Esophagus squamous epithelium (tissue), 4 donors: ENCODE data around the gene RUFY4.

Source experiments
- CTCF ChIP-seq, 6 experiments: fragments of 450-650 bp in 4 of 6; fragments of 200-600 bp in 2 of 6; sonication (generic) in 2 of 6; IDR thresholded peaks; one replicate each; pipeline ENCODE4 v1.5.1; 2016 to 2019; ENCODE audit warnings: antibody characterized with exemption in 6 of 6, mild to moderate bottlenecking in 4 of 6, moderate library complexity in 4 of 6
- POLR2A ChIP-seq, 4 donors: fragments of 450-650 bp; IDR thresholded peaks; one replicate each; pipeline ENCODE4 v1.6.1; 2017; ENCODE audit warnings: antibody characterized with exemption in 4 of 4, mild to moderate bottlenecking in 4 of 4, moderate library complexity in 3 of 4

GRCh38 chr2:218047536-218048225 is 21.4 kb upstream of the RUFY4 start:
- TF ChIP-seq CTCF (IDR thresholded peaks at IDR 0.05) (no peak), POLR2A (IDR thresholded peaks at IDR 0.05) (no peak)
